HG02588 (cell line): ENCODE data around the gene ABHD17C.
"Not testable (repeated sequence)": the region's sequence is repeated elsewhere in the genome, so short reads cannot be mapped to it uniquely, and the experiment has no call there.

ENCODE experiments used
- ATAC-seq: cut with Tn5 transposase; IDR thresholded peaks from one replicate; pipeline ENCODE4 v1.9.1; 2021; ENCODE audit warnings: mild to moderate bottlenecking, moderate library complexity; ENCODE audit not compliant: unreplicated experiment

The ABHD17C gene

GRCh38 chr15:80760960-80761359 is 65.8 kb downstream of the ABHD17C start:
- no peak for ATAC-seq

DNA sequence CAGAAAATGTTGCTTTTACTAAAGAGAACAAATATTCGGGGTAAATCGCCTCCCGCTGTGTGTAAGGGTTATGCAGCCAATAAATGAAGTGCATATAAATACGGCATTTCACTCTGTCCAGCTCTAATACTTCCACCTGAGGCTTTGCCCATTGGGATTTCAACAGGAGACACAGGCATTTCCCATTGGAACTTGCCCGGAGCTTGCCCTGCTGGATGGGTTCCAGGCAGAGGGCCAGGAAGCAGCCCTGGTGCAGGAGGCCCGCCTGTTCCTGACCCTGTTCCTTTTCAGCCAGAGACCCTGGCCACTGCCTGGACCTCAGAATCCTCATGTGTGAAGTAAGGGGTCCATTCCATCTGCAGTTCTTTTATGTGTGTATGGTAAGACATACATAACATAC is 66.6 kb downstream of the ABHD17C start:
- no peak for ATAC-seq

- ATAC-seq, result not testable (repeated sequence)
These were observed 68.1 kb downstream of the ABHD17C start for GRCh38 chr15:80763235-80763634.

DNA sequence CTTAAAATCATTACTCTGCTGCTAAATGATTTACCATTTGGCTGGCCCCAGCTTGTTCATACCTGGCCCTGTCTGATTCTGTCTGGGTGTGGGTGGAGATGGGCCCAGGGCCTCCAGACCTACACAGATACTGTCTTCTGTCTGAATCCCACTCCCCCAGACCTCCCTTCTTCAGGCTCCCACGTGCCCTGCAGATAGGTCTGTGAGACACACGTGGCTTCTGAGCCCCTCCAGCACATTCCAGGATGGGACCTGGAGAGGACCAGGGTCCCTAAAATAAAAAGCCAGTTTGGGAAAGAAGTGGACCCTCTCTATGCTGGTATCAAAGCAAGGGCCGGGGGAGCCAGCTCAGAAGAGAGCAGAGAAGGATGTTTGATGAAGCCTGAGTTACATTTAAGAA is 69.4 kb downstream of the ABHD17C start:
- no peak for ATAC-seq

- no peak for ATAC-seq
These were observed 71.2 kb downstream of the ABHD17C start for GRCh38 chr15:80766275-80766674.

- ATAC-seq, result no peak
These were observed 73.0 kb downstream of the ABHD17C start for GRCh38 chr15:80768158-80768557.

DNA sequence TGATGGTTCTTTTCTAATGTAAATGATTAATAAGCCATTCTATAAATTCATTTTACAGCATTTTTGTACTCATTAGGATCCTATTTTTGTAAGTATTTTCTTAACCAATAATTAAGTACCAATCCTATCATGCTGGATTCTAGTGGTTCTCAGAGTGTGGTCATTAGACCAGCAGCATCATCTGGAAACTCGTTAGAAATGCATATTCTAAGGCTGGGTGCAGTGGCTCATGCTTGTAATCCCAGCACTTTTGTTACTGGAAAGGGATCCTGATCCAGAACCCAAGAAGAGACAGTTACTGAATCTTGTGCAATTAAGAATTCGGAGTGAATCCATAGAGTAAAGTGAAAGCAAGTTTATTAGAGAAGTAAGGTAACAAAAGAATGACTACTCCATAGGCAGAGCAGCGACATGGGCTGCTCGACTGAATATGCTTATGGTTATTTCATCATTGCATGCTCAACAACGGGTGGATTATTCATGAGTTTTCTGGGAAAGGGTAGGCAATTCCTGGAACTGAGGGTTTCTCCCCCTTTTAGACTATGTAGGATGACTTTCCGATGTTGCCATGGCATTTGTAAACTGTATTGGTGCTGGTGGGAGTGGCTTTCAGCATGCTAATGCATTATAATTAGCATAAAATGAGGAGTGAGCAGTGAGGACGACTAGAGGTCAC is 74.2 kb downstream of the ABHD17C start:
- ATAC-seq, result no peak

GRCh38 chr15:80769829-80770705 is 75.0 kb downstream of the ABHD17C start:
- no peak for ATAC-seq

- no peak for ATAC-seq
These were observed 78.0 kb downstream of the ABHD17C start for GRCh38 chr15:80773122-80773551.

- ATAC-seq, result no peak
These were observed 78.8 kb downstream of the ABHD17C start for GRCh38 chr15:80773792-80774352.

DNA sequence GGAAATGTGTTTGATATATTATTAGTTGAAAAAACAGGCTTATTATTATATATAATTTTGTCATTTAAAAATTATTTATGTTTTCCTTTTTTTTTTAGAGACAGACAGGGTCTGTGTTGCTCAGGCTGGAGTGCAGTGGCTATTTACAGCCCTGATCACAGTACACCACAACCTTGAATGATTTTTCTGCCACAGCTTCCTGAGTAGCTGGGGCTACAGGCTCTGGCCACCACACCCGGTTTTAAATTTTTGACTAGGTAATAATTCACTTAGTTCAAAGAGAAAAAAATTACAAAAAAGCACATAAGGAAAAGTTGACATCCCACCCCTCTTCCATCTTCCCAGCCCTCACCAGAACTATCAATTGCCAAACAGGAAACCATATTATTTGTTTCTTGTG is 79.4 kb downstream of the ABHD17C start:
- ATAC-seq, result no peak

DNA sequence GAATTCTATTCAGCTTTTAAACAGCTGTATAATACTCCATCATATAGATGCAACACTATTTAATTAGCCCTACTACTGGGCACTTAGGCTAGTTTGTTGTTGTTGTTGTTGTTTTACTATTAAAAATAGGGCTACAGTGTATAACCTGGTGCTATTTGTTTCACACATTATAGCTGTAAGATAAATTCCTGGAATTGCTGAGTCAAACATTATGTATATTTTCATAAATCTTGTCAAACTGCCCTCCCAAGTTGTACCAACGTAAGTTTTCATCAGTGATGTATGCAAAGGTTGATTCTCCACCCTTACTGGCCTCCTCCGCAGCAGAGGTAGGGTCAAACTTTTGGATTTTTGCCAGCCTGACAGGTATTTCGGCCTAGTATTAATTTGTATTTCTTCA is 80.2 kb downstream of the ABHD17C start:
- no peak for ATAC-seq

DNA sequence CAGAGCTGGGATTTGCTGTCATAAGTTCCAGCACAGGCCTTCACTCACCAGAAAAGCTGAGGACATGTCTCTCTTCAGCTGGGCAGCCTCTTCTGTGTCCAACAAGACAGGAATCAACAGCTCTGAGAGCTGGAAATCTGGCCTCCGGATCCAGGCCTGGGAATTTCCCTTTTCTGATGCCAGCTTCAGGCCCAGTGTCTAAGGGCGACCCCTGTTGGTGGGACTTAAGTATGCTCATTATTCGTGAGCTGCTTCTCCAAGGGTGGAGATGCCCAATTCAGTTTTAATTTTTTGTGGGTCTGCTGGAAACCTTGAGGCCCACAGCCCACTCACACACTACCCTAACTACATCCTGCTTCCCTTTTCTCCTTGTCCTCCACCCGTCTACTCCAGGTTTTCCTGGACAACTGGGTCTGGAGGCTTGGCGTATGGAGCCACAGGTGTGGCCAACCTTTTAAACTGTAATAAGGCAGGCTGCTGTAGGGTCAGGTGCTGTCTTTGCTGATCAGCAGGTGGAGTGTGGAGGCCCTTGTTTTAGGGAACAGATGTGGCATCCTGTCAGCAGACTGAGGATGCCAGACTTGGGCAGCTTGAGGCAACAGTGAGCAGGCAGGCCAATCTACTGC is 81.4 kb downstream of the ABHD17C start:
- ATAC-seq, result no peak

- ATAC-seq, result no peak
These were observed 82.0 kb downstream of the ABHD17C start for GRCh38 chr15:80777137-80777536.

- no peak for ATAC-seq
These were observed 82.9 kb downstream of the ABHD17C start for GRCh38 chr15:80777826-80778620.

DNA sequence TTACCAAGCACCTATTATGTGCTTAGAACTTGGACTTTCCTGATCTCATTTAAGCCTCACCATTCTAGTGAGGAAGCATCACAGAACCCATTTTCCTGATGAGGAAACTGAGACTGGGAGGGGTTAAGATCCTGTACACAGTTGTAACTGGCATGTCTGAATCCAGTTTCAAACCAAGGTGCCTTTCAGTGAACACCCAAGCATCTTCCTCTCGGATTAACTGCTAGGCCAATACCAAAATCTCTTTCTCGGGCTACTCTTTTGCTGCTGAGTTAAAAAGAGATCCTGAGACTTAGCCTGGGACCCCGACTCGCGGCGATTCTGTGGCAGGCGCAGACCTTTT is 83.5 kb downstream of the ABHD17C start:
- ATAC-seq, result no peak

- ATAC-seq, result no peak
These were observed 84.0 kb downstream of the ABHD17C start, which contains the start of gene CEMIP for GRCh38 chr15:80778964-80779657. CEMIP (plus strand) TSS chr15:80779370; CDS start chr15:80873880, 94,510 bp downstream.

DNA sequence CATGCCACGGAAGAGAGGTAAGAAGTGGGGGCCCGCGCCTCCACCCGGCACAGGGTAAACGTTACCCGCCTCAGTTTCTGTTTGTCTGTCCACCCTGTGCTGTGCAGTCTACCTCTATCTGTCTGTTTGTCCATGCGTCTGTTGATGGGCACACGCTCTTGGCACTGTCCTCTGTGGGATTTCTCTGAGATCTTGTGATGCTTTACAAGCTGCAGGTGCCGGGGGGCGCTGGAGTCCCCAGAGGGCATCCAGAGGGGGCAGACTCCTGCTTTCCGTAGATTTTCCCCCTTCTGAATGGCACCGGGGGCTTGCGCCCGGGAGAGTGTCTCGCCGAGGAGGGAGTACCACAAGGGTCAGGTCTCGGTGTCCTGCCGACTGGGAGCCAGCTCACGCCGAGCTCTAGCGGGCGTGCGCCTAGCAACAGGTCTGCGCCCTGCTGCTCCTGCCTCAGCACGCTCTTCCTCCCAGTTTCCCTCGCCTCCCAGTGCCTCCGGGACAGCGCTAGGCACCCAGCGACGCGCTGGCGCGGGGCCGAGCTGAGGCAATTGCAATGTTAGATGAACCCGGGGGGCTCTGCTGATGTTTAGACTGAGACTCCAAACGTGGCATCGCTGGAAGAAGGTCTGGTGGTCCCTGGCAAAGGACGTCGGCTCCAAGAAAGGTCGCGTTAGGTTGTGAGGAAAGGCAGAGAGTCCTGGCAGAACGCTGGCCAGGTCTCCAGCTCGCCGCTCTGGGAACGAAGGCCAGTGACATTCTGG is 84.7 kb downstream of the ABHD17C start:
- no peak for ATAC-seq
